Epidermal melanocyte (primary cell): Measurements from ENCODE around the gene VDAC2.

Experiments
- DNase-seq: peaks from one replicate; pipeline ENCODE4 v3.0.0; 2011; ENCODE audit warnings: low spot score; ENCODE audit not compliant: insufficient read length

Gene VDAC2

DNA sequence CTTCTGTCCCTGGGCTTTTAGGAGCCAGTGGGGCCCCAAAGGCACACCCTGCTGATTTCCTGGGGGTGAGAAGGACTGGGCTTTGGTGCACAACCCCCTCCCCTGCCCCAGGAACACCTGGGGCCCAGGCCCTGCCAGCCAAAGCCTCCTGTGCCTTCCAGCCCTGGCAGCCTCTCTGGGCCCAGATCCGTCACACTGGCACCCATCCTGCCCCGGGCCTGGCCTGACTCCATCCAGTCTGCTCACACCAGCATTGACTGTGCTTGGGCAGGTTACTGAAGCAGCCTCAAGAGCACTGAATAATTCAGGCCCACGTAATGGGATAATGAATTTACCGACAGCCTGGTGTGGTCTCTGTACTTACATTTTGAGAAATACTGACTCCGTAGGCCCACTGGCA is 37.2 kb downstream of the VDAC2 start:
- no peak for DNase-seq

- no peak for DNase-seq
Observed at GRCh38 chr10:75250934-75251333, 40.3 kb downstream of the VDAC2 start.

DNA sequence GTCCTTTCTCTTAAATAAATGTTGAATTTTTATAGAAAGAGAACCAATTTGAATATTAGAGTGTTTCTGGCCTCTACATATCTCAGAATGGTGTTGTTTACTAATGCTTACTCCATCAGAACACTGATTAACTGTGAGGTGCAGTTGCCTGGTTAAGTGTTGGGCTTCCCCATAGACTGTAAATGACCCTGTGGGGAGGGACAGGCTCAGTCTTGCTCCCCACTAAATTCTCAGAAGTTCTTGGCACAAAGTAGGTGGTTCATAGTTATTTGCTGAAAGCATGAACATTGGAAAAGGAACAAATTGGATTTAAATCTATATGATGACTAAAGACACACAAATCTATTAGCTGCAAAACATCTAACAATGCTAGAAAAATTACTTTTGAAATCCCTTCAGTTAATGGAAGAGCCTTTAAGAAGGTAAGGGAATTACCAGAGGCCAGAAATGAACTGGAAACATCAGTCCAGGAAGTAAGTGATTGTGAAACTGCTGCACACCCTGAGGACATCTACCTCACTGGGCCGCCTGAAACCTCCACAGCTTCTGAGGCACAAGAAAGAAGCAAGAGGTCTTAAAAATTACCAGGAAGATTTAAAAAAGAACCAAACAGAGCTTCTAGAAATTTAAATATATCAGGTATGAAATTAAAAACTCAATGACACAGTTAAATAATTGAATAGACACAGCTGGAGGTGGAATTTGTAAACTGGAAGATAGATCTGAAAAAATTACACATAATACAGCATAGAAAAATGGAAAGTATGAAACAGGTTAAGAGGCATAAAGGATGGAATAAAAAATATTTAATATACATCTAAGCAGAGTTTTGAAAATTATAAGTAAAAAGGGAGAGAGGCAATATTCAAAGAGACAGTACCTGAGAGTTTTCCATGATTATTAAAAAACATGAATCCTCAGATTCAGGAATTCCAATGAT is 43.0 kb downstream of the VDAC2 start:
- no peak for DNase-seq

- DNase-seq = no peak
Observed at GRCh38 chr10:75254739-75255138, 44.1 kb downstream of the VDAC2 start.

GRCh38 chr10:75260990-75261389 is 50.4 kb downstream of the VDAC2 start:
- DNase-seq = no peak

- peak; percentile 36 for DNase-seq
Observed at GRCh38 chr10:75261813-75262705, 51.5 kb downstream of the VDAC2 start.

GRCh38 chr10:75263806-75264205 is 53.2 kb downstream of the VDAC2 start:
- DNase-seq = no peak

DNA sequence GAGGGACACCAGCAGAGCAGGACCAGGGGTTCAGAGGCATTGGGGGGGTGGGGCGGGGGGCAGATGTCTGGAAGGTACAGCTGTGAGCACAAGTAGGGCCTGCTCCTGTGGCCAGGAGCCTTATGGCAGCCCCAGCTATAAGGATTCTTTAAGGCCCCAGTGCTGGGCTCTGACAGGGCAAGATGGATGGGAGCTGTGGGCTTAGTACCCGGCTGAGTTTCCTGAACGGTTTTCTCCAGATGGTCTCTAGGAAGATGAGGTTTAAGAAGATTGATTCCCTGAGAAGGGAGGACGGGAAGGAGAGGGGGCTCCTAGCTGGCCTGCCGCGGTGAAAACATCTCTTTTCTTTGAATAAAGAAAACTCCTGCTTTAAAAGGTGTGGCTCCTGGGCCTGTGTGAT is 55.3 kb downstream of the VDAC2 start:
- no peak for DNase-seq

- no peak for DNase-seq
Observed at GRCh38 chr10:75266945-75267344, 56.3 kb downstream of the VDAC2 start.

GRCh38 chr10:75269605-75270004 is 59.0 kb downstream of the VDAC2 start:
- DNase-seq = no peak

GRCh38 chr10:75272094-75272493 is 61.5 kb downstream of the VDAC2 start:
- DNase-seq = no peak

DNA sequence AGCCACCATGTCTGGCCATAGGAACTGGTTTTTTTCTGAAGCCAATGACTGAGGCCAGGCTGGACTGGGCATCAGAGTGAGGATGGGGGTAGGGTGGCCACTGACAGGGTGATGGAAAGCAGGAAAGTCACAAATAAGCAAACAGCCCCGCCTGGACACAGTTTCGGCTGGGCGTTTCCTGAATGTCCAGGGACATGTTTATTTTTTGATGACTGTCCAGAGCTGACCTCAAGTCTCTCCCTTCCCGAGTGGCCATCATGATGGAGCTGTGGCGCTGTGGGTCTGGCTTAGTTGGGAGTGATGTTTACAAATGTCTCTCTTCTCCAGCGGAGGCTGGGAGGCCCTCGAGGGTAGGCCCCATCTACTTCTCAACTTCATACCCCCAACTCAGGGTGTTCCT is 62.3 kb downstream of the VDAC2 start:
- no peak for DNase-seq

GRCh38 chr10:75276069-75276872 is 65.7 kb downstream of the VDAC2 start:
- no peak for DNase-seq

DNA sequence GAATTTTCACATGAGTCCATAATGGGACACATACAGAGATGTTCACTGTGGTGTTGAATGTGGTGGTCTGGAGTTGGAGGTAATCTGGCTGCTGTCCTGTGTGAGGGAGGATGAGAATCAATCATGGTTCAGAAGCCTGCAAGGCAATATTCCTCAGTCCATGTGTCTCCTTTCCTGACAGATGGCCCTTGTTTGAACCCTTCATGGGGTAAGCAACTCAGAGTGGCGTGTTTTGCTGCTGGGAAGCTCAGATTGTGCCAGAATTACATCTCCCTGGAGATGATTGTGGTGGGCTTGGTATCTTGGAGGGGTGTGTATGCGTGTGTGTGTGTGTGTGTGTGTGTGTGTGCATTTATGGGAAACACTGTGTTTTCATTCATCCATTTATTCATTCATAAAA is 69.6 kb downstream of the VDAC2 start:
- DNase-seq = no peak
